K562 (cell line): ENCODE measurements around the gene MROH8. TPM values are rescaled to one million over a fixed set of nuclear protein-coding genes. Genes with fewer than 3 reads are reported as not detected.

ENCODE experiments used
- CBFA2T2 ChIP-seq: fragments of 450-650 bp; conservative IDR thresholded peaks from 2 replicates; pipeline ENCODE4 v1.6.1; 2017; ENCODE audit warnings: mild to moderate bottlenecking
- MEF2D ChIP-seq: conservative IDR thresholded peaks from 2 replicates; pipeline ENCODE4 v1.6.1; 2016; ENCODE audit warnings: low read depth, missing genetic modification characterization, missing compliant biosample characterization
- NFATC3 ChIP-seq: fragments of 450-650 bp; IDR thresholded peaks from 2 replicates; pipeline ENCODE4 v1.6.1; 2017; ENCODE audit warnings: mild to moderate bottlenecking
- NR2C1 ChIP-seq, 2 experiments: fragments of 450-650 bp; IDR thresholded peaks; 2 replicates each; pipeline ENCODE4 v1.6.1; 2017; ENCODE audit warnings: mild to moderate bottlenecking in 2 of 2, antibody characterized with exemption in 1 of 2, inconsistent platforms in 1 of 2, missing compliant biosample characterization in 1 of 2, missing genetic modification characterization in 1 of 2
- PCBP2 ChIP-seq: fragments of 200-400 bp; formaldehyde crosslinking; IDR thresholded peaks from 2 replicates; pipeline ENCODE4 v1.6.1; 2018; ENCODE audit warnings: low read length, low read depth, mild to moderate bottlenecking, moderate library complexity; ENCODE audit not compliant: poor library complexity, severe bottlenecking
- RBBP5 ChIP-seq: fragments of 200-600 bp; sonication (generic); IDR thresholded peaks from 2 replicates; pipeline ENCODE4 v1.6.1; 2012; ENCODE audit warnings: borderline replicate concordance, mild to moderate bottlenecking, low read length, control low read depth, inconsistent platforms; ENCODE audit not compliant: insufficient read depth, poor library complexity, severe bottlenecking
- SMARCB1 ChIP-seq: IDR thresholded peaks from 2 replicates; pipeline ENCODE4 v1.6.1; 2011; ENCODE audit warnings: improper control_type of control experiment, low read depth; ENCODE audit not compliant: insufficient read length
- SP2 ChIP-seq: IDR thresholded peaks from 2 replicates; pipeline ENCODE4 v1.6.1; 2011; ENCODE audit warnings: mild to moderate bottlenecking, low read depth, low read length, moderate library complexity; ENCODE audit not compliant: poor library complexity, severe bottlenecking; ENCODE audit errors: extremely low read depth
- ZBED1 ChIP-seq: IDR thresholded peaks from 2 replicates; pipeline ENCODE4 v1.6.1; 2014
- ZFP36 ChIP-seq: fragments of 150-350 bp; IDR thresholded peaks from 2 replicates; pipeline ENCODE4 v1.6.1; 2018; ENCODE audit warnings: low read length, low read depth; ENCODE audit not compliant: partially characterized antibody
- ZNF124 ChIP-seq: sonication (generic); formaldehyde crosslinking; IDR thresholded peaks from 2 replicates; pipeline ENCODE4 v1.8.1; 2022; ENCODE audit warnings: missing genetic modification reagents
- ZNF316 ChIP-seq: fragments of 450-650 bp; IDR thresholded peaks from 2 replicates; pipeline ENCODE4 v1.6.1; 2016
- ZNF57 ChIP-seq: fragments of 450-650 bp; formaldehyde crosslinking; IDR thresholded peaks from 2 replicates; pipeline ENCODE4 v1.4.0; 2020; ENCODE audit warnings: mild to moderate bottlenecking, moderate library complexity
- ZNF644 ChIP-seq: fragments of 200-800 bp; sonication (Bioruptor generic); IDR thresholded peaks from 2 replicates; pipeline ENCODE4 v1.6.1; 2016; ENCODE audit warnings: low read depth, missing genetic modification characterization, missing compliant biosample characterization
- ZNF77 ChIP-seq: fragments of 250-450 bp; sonication (Bioruptor Pico); IDR thresholded peaks from 2 replicates; pipeline ENCODE4 v1.5.0; 2020
- polyA plus RNA-seq, 8 experiments: library from polyadenylated mRNA; depleted of rRNA in 4 of 8; stranded (reverse) in 5 of 8; unstranded in 3 of 8; fragments of >200 nt; fragmentation: Nextera tagmentation in 2 of 8; fragmentation: Illumina TruSeq in 1 of 8; extraction: Ambion mirVana in 2 of 8; extraction: Trizol in 1 of 8; gene quantifications; 2 replicates each; pipeline versions ENCODE4 v1.2.1 to v1.2.3, GENCODE V29; 2011 to 2014; ENCODE audit warnings: inconsistent platforms in 1 of 8, missing spikeins in 1 of 8
- total RNA-seq, 7 experiments: library from RNA; depleted of rRNA in 6 of 7; stranded (reverse); fragments of >200 nt in 6 of 7; fragmentation: Illumina TruSeq in 2 of 7; extraction: Trizol in 2 of 7; gene quantifications; 2 replicates each; pipeline versions ENCODE4 v1.2.1 to v1.2.3, GENCODE V29; 2011 to 2021; ENCODE audit warnings: low replicate concordance in 1 of 7
- TF ChIP-seq, protein P1 (sequence below), 2 experiments: fragments of 150-350 bp in 1 of 2; IDR thresholded peaks; 2 replicates each; pipeline ENCODE4 v1.6.1; 2012 to 2016; ENCODE audit warnings: low read depth in 2 of 2, low read length in 2 of 2, mild to moderate bottlenecking in 1 of 2, moderate library complexity in 1 of 2
- TF ChIP-seq, protein P2 (sequence below): fragments of 450-650 bp; IDR thresholded peaks from 2 replicates; pipeline ENCODE4 v1.6.1; 2016; ENCODE audit warnings: borderline replicate concordance
- TF ChIP-seq, protein P3 (sequence below): fragments of 250-450 bp; sonication (Bioruptor Pico); IDR thresholded peaks from 2 replicates; pipeline ENCODE4 v1.4.0; 2020; ENCODE audit warnings: borderline replicate concordance

The MROH8 gene
- total and polyA plus RNA-seq, 9 of the 15 experiments (the other 6 are each of a cell fraction or from before 2014, with no cell fraction given) = 0.21 to 1.5 (median 0.78) TPM

DNA sequence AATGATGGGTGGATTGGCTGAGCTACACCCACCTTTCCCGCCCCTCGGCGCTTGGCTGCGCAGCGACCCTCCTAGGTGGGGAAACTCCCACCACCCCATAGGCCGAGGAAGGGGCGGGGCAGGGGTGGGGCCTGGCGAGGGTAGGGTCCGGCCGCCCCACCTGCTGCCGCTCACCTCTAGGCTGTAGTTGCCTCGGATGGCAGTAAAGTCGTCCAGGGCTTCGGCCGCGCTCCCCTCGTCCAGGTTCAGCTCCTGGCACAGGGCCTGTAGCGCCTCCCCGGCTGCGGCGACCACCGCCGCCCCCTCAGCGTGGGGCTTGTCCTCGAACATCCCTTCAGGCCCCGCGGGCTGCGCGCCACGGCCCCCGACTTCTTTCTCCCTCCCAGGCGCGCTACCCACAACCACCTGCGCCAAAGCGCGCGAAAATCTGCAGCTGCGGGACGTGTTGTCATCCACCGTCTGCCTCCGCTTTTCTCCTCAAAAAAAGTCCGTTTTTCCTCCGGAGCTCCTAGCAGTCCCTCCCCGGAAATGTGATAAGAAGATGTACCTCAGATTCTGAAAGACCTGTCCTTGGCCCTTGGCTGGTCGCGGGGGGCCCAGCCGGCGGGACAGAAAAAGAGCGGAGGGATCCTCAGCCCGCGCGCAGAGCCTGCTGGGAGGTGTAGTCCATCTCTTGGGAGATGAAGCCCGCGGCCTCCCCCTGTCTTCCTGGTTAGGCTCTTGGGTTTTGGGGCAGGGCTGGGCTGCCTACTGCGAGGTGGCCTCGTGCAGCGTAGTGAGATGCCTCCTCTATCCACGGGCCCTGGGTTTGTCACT is 83.5 kb downstream of the MROH8 start, which contains the start of gene RBL1 (continued):
- TF ChIP-seq ZNF644 = peak; percentile 84; the same call in 1 of the 2 replicates
- no peak for TF ChIP-seq ZNF124 (CRISPR knock-in tag)
- no peak for TF ChIP-seq ZFP36
- peak; percentile 76; the same call in 1 of the 2 replicates for TF ChIP-seq MEF2D (tag)
- no peak for TF ChIP-seq ZNF77 (CRISPR knock-in tag)
- TF ChIP-seq SP2 = no peak
- TF ChIP-seq NFATC3 = 0 out of 2 replicates have a peak, but pooled peaks have one; percentile 56
- TF ChIP-seq ZNF316 = no peak
- TF ChIP-seq RBBP5 = peak; percentile 93
- TF ChIP-seq SMARCB1 = no peak
- no peak for TF ChIP-seq ZNF57 (CRISPR knock-in tag)
- TF ChIP-seq, protein P1, sequence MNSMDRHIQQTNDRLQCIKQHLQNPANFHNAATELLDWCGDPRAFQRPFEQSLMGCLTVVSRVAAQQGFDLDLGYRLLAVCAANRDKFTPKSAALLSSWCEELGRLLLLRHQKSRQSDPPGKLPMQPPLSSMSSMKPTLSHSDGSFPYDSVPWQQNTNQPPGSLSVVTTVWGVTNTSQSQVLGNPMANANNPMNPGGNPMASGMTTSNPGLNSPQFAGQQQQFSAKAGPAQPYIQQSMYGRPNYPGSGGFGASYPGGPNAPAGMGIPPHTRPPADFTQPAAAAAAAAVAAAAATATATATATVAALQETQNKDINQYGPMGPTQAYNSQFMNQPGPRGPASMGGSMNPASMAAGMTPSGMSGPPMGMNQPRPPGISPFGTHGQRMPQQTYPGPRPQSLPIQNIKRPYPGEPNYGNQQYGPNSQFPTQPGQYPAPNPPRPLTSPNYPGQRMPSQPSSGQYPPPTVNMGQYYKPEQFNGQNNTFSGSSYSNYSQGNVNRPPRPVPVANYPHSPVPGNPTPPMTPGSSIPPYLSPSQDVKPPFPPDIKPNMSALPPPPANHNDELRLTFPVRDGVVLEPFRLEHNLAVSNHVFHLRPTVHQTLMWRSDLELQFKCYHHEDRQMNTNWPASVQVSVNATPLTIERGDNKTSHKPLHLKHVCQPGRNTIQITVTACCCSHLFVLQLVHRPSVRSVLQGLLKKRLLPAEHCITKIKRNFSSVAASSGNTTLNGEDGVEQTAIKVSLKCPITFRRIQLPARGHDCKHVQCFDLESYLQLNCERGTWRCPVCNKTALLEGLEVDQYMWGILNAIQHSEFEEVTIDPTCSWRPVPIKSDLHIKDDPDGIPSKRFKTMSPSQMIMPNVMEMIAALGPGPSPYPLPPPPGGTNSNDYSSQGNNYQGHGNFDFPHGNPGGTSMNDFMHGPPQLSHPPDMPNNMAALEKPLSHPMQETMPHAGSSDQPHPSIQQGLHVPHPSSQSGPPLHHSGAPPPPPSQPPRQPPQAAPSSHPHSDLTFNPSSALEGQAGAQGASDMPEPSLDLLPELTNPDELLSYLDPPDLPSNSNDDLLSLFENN (IDR thresholded peaks at IDR 0.05; ENCODE audit: low read depth in 2 of 2, low read length in 2 of 2) = no peak
- TF ChIP-seq ZBED1 = 0 out of 2 replicates have a peak, but pooled peaks have one; percentile 48
- TF ChIP-seq, protein P2, sequence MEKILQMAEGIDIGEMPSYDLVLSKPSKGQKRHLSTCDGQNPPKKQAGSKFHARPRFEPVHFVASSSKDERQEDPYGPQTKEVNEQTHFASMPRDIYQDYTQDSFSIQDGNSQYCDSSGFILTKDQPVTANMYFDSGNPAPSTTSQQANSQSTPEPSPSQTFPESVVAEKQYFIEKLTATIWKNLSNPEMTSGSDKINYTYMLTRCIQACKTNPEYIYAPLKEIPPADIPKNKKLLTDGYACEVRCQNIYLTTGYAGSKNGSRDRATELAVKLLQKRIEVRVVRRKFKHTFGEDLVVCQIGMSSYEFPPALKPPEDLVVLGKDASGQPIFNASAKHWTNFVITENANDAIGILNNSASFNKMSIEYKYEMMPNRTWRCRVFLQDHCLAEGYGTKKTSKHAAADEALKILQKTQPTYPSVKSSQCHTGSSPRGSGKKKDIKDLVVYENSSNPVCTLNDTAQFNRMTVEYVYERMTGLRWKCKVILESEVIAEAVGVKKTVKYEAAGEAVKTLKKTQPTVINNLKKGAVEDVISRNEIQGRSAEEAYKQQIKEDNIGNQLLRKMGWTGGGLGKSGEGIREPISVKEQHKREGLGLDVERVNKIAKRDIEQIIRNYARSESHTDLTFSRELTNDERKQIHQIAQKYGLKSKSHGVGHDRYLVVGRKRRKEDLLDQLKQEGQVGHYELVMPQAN = peak; percentile 58
- TF ChIP-seq NR2C1 (IDR thresholded peaks at IDR 0.05) = peak; percentile 78
- peak; percentile 86 for TF ChIP-seq NR2C1 (tag; IDR thresholded peaks at IDR 0.05)
- TF ChIP-seq, protein P3, sequence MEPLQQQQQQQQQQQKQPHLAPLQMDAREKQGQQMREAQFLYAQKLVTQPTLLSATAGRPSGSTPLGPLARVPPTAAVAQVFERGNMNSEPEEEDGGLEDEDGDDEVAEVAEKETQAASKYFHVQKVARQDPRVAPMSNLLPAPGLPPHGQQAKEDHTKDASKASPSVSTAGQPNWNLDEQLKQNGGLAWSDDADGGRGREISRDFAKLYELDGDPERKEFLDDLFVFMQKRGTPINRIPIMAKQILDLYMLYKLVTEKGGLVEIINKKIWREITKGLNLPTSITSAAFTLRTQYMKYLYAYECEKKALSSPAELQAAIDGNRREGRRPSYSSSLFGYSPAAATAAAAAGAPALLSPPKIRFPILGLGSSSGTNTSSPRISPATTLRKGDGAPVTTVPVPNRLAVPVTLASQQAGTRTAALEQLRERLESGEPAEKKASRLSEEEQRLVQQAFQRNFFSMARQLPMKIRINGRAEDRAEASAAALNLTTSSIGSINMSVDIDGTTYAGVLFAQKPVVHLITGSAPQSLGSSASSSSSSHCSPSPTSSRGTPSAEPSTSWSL (CRISPR knock-in tag) = no peak
- TF ChIP-seq CBFA2T2 = peak; percentile 50; the same call in 1 of the 2 replicates
- no peak for TF ChIP-seq PCBP2
